Keratinocyte (primary cell): ENCODE data around the gene HARBI1. TPM values are rescaled to one million over a fixed set of nuclear protein-coding genes. Genes with fewer than 3 reads are reported as not detected.

Experiments
- DNase-seq: peaks from one replicate; pipeline ENCODE4 v3.0.0-alpha.2; 2011; ENCODE audit warnings: low read depth, missing footprints, low spot score
- FAIRE-seq: peaks from 2 replicates; lab custom pipeline; 2011; peaks lifted over from hg19 to GRCh38; lab: Jason Lieb, UNC
- H2AFZ ChIP-seq: 2 replicates; pipeline ENCODE4 v1.6.0; 2012; ENCODE audit warnings: low read length, control low read depth, inconsistent platforms; ENCODE audit not compliant: control insufficient read depth
- H3K27ac ChIP-seq: 2 replicates; pipeline ENCODE4 v1.5.1; 2011; ENCODE audit warnings: low read length; ENCODE audit not compliant: control insufficient read depth, insufficient read depth
- H3K27me3 ChIP-seq: 3 replicates; pipeline ENCODE4 v1.6.0; 2011; ENCODE audit warnings: low read length; ENCODE audit not compliant: control insufficient read depth, insufficient read depth; ENCODE audit errors: extremely low read depth
- H3K36me3 ChIP-seq, 2 experiments: 2 replicates in 1 of 2; 3 replicates in 1 of 2; pipeline ENCODE4 v1.5.1; 2011; ENCODE audit warnings: low read length in 2 of 2, mild to moderate bottlenecking in 1 of 2; ENCODE audit not compliant: control insufficient read depth in 2 of 2, insufficient read depth in 2 of 2; ENCODE audit errors: extremely low read depth in 1 of 2
- H3K4me1 ChIP-seq: 3 replicates; pipeline ENCODE4 v1.5.1; 2011; ENCODE audit warnings: low read length; ENCODE audit not compliant: control insufficient read depth, insufficient read depth; ENCODE audit errors: extremely low read depth
- H3K4me2 ChIP-seq: 3 replicates; pipeline ENCODE4 v1.6.0; 2011; ENCODE audit warnings: low read depth, low read length; ENCODE audit not compliant: control insufficient read depth, insufficient read depth; ENCODE audit errors: extremely low read depth
- H3K4me3 ChIP-seq, 3 experiments: fragments of 200-600 bp in 1 of 3; sonication (generic) in 1 of 3; 2 replicates in 2 of 3; 3 replicates in 1 of 3; pipeline ENCODE4 v1.5.1; 2011 to 2016; ENCODE audit warnings: low read length in 3 of 3, mild to moderate bottlenecking in 3 of 3, control low read depth in 2 of 3, inconsistent platforms in 1 of 3, low read depth in 1 of 3, mixed read lengths in 1 of 3, mixed run types in 1 of 3, moderate library complexity in 1 of 3; ENCODE audit not compliant: control insufficient read depth in 2 of 3, insufficient read depth in 2 of 3; ENCODE audit errors: extremely low read depth in 1 of 3
- H3K79me2 ChIP-seq: 2 replicates; pipeline ENCODE4 v1.6.0; 2012; ENCODE audit warnings: low read length; ENCODE audit not compliant: control insufficient read depth, insufficient read depth
- H3K9ac ChIP-seq: 3 replicates; pipeline ENCODE4 v1.6.0; 2011; ENCODE audit warnings: low read length; ENCODE audit not compliant: control insufficient read depth, insufficient read depth; ENCODE audit errors: extremely low read depth
- H3K9me1 ChIP-seq: 3 replicates; pipeline ENCODE4 v1.6.0; 2011; ENCODE audit warnings: low read length; ENCODE audit not compliant: control insufficient read depth, insufficient read depth; ENCODE audit errors: extremely low read depth
- H3K9me3 ChIP-seq: 2 replicates; pipeline ENCODE4 v1.5.1; 2012; ENCODE audit warnings: low read depth, low read length; ENCODE audit not compliant: control insufficient read depth
- H4K20me1 ChIP-seq: 3 replicates; pipeline ENCODE4 v1.6.0; 2011; ENCODE audit warnings: low read length; ENCODE audit not compliant: control insufficient read depth, insufficient read depth; ENCODE audit errors: extremely low read depth
- CTCF ChIP-seq, 3 experiments: IDR thresholded peaks in 1 of 3; conservative IDR thresholded peaks in 1 of 3; optimal IDR thresholded peaks in 1 of 3; 2 replicates in 2 of 3; 3 replicates in 1 of 3; pipeline versions ENCODE3 to v1.5.1; 2011; ENCODE audit warnings: low read length in 3 of 3, mild to moderate bottlenecking in 3 of 3, moderate library complexity in 2 of 3, control low read depth in 1 of 3, inconsistent platforms in 1 of 3; ENCODE audit not compliant: insufficient read depth in 2 of 3; ENCODE audit errors: extremely low read depth in 1 of 3
- EZH2 ChIP-seq: IDR thresholded peaks from one replicate; pipeline ENCODE4 v1.6.1; 2012; ENCODE audit warnings: inconsistent platforms, mild to moderate bottlenecking, low read length, moderate library complexity
- dilution Hi-C: fragments of 300-500 bp; cut with MboI; formaldehyde crosslinking; loops from one replicate; pipeline ENCODE4 v1.7.0; 2020; ENCODE audit warnings: low sequenced_read_pairs; ENCODE audit not compliant: extremely low pct_ligation_motif_present
- polyA plus RNA-seq, 5 experiments: library from polyadenylated mRNA; depleted of rRNA in 3 of 5; stranded (reverse) in 3 of 5; stranded (forward) in 1 of 5; unstranded in 1 of 5; fragments of >200 nt; gene quantifications; 1 replicate in 1 of 5; 2 replicates in 3 of 5; 3 replicates in 1 of 5; pipeline versions ENCODE4 v1.2.1 to v1.2.3, GENCODE V29; 2011 to 2012; ENCODE audit warnings: missing spikeins in 2 of 5, low read depth in 1 of 5, low replicate concordance in 1 of 5

The HARBI1 gene
- polyA plus RNA-seq, 1 donor (not counting 4 experiments of a cell fraction or from before 2014, with no cell fraction given): 5.5 TPM

GRCh38 chr11:46604796-46605195, 12.2 kb downstream of the HARBI1 start:
- TF ChIP-seq EZH2 (no peak), CTCF (optimal IDR thresholded peaks at IDR 0.05 in 1 of 3, IDR thresholded peaks at IDR 0.05 in 1 of 3, conservative IDR thresholded peaks at IDR 0.05 in 1 of 3; ENCODE audit: extremely low read depth in 1 of 3, insufficient read depth in 2 of 3, low read length in 3 of 3) (no peak)
- H3K9me1 ChIP-seq: no peaks in the 10 kb centered on the region
- peaks cover 0 to 3% of the 10 kb centered on the region in 2 experiments for H3K36me3 ChIP-seq
- H4K20me1 ChIP-seq: no peaks in the 10 kb centered on the region
- H3K4me3 ChIP-seq: no peak overlapping the region
- no peaks in the 10 kb centered on the region for H3K4me1 ChIP-seq
- DNase-seq: no peak
- no peaks in the 10 kb centered on the region for H3K79me2 ChIP-seq
- H3K4me2 ChIP-seq: no peak overlapping the region
- H3K9me3 ChIP-seq: no peaks in the 10 kb centered on the region
- no peak overlapping the region for H3K9ac ChIP-seq
- no peak overlapping the region for H2AFZ ChIP-seq
- no peak for FAIRE-seq
- dilution Hi-C loops: no loop called here
- H3K27ac ChIP-seq: no peak overlapping the region
- H3K27me3 ChIP-seq: no peaks in the 10 kb centered on the region

GRCh38 chr11:46603704-46604308, 13.2 kb downstream of the HARBI1 start:
- no peak for TF ChIP-seq EZH2
- TF ChIP-seq CTCF (optimal IDR thresholded peaks at IDR 0.05 in 1 of 3, IDR thresholded peaks at IDR 0.05 in 1 of 3, conservative IDR thresholded peaks at IDR 0.05 in 1 of 3; ENCODE audit: extremely low read depth in 1 of 3, insufficient read depth in 2 of 3, low read length in 3 of 3): no peak
- Histone ChIP-seq H3K27me3 (no peaks in the 10 kb centered on the region), H3K4me2 (no peak overlapping the region), H3K27ac (no peak overlapping the region), H3K4me1 (no peaks in the 10 kb centered on the region), H4K20me1 (no peaks in the 10 kb centered on the region), H3K9me3 (no peaks in the 10 kb centered on the region), H2AFZ (no peak overlapping the region), H3K79me2 (no peaks in the 10 kb centered on the region), H3K9me1 (no peaks in the 10 kb centered on the region), H3K9ac (no peak overlapping the region), H3K36me3 (peaks cover 0 to 3% of the 10 kb centered on the region in 2 experiments), H3K4me3 (no peak overlapping the region)
- DNase-seq (no peak), FAIRE-seq (no peak)
- dilution Hi-C loops: no loop called here
